CD14-positive monocyte (primary cell): ENCODE measurements around the gene GNG10. TPM values are rescaled to one million over a fixed set of nuclear protein-coding genes. Genes with fewer than 3 reads are reported as not detected.

Source experiments
- DNase-seq, 3 donors: peaks; one replicate each; pipeline ENCODE4 v3.0.0-alpha.2; 2011 to 2022
- H2AFZ ChIP-seq: 2 replicates; pipeline ENCODE4 v1.6.0; 2012; ENCODE audit warnings: mild to moderate bottlenecking, low read depth, low read length, inconsistent platforms; ENCODE audit not compliant: insufficient read depth, poor library complexity, severe bottlenecking
- H3K27ac ChIP-seq, 2 donors: 1 replicate in 1 of 2; 2 replicates in 1 of 2; pipeline ENCODE4 v1.5.1; 2012 to 2013; ENCODE audit warnings: low read length in 2 of 2, control low read depth in 1 of 2, inconsistent platforms in 1 of 2, low read depth in 1 of 2, mild to moderate bottlenecking in 1 of 2
- H3K27me3 ChIP-seq, 2 donors: one replicate each; pipeline versions ENCODE4 v1.6.0 to v1.6.1; 2011 to 2013; ENCODE audit warnings: low read length in 2 of 2; ENCODE audit not compliant: control insufficient read depth in 2 of 2, insufficient read depth in 2 of 2
- H3K36me3 ChIP-seq, 2 donors: replicated peaks in 1 of 2; 1 replicate in 1 of 2; 2 replicates in 1 of 2; pipeline versions ENCODE4 v1.5.1 to v1.6.1; 2012 to 2013; ENCODE audit warnings: low read length in 2 of 2, control low read depth in 1 of 2, inconsistent platforms in 1 of 2, mild to moderate bottlenecking in 1 of 2; ENCODE audit not compliant: insufficient read depth in 2 of 2, control insufficient read depth in 1 of 2
- H3K4me1 ChIP-seq, 2 donors: 1 replicate in 1 of 2; 2 replicates in 1 of 2; pipeline versions ENCODE4 v1.5.1 to v1.6.1; 2012 to 2013; ENCODE audit warnings: low read length in 2 of 2, control low read depth in 1 of 2, inconsistent platforms in 1 of 2, mild to moderate bottlenecking in 1 of 2, moderate library complexity in 1 of 2; ENCODE audit not compliant: insufficient read depth in 2 of 2, control insufficient read depth in 1 of 2
- H3K4me2 ChIP-seq: replicated peaks from 2 replicates; pipeline ENCODE3; 2012; ENCODE audit warnings: low read length, moderate library complexity, mild to moderate bottlenecking; ENCODE audit not compliant: poor library complexity, severe bottlenecking; ENCODE audit errors: extremely low read depth
- H3K4me3 ChIP-seq, 3 experiments: fragments of 200-600 bp in 1 of 3; sonication (generic) in 1 of 3; replicated peaks in 1 of 3; 1 replicate in 2 of 3; 2 replicates in 1 of 3; pipeline ENCODE4 v1.5.1; 2011 to 2013; ENCODE audit warnings: low read length in 3 of 3, mild to moderate bottlenecking in 3 of 3, control low read depth in 2 of 3, low read depth in 2 of 3, inconsistent platforms in 1 of 3, moderate library complexity in 1 of 3
- H3K79me2 ChIP-seq: 2 replicates; pipeline ENCODE4 v1.6.0; 2012; ENCODE audit warnings: mild to moderate bottlenecking, control low read depth, inconsistent platforms, low read length, moderate library complexity; ENCODE audit not compliant: insufficient read depth
- H3K9ac ChIP-seq: 2 replicates; pipeline ENCODE4 v1.6.0; 2017; ENCODE audit warnings: low read length, mild to moderate bottlenecking; ENCODE audit not compliant: insufficient read depth, poor library complexity, severe bottlenecking
- H3K9me3 ChIP-seq, 2 donors: replicated peaks in 1 of 2; 1 replicate in 1 of 2; 2 replicates in 1 of 2; pipeline versions ENCODE4 v1.5.1 to v1.6.1; 2012 to 2013; ENCODE audit warnings: low read length in 2 of 2, control low read depth in 1 of 2; ENCODE audit not compliant: control insufficient read depth in 1 of 2, insufficient read depth in 1 of 2
- H4K20me1 ChIP-seq: 2 replicates; pipeline ENCODE4 v1.6.0; 2012; ENCODE audit warnings: mild to moderate bottlenecking, low read length, control low read depth, moderate library complexity; ENCODE audit not compliant: insufficient read depth
- H3K27ac Mint-ChIP-seq, 7 donors: one replicate each; pipeline ENCODE4 v1.8.0; 2020; ENCODE audit warnings: mild to moderate bottlenecking in 7 of 7, mixed read lengths in 7 of 7, moderate library complexity in 6 of 7, inconsistent platforms in 2 of 7
- H3K27me3 Mint-ChIP-seq, 3 donors: one replicate each; pipeline ENCODE4 v1.8.0; 2021 to 2022; ENCODE audit warnings: low read depth in 3 of 3, mild to moderate bottlenecking in 3 of 3, mixed read lengths in 3 of 3, moderate library complexity in 3 of 3, inconsistent platforms in 1 of 3
- H3K36me3 Mint-ChIP-seq, 2 donors: one replicate each; pipeline ENCODE4 v1.8.0; 2020; ENCODE audit warnings: mixed read lengths in 2 of 2, inconsistent platforms in 1 of 2, mild to moderate bottlenecking in 1 of 2
- H3K4me1 Mint-ChIP-seq: one replicate; pipeline ENCODE4 v1.8.0; 2020; ENCODE audit warnings: mild to moderate bottlenecking, mixed read lengths
- H3K4me3 Mint-ChIP-seq, 2 donors: one replicate each; pipeline ENCODE4 v1.8.0; 2020; ENCODE audit warnings: mild to moderate bottlenecking in 2 of 2, mixed read lengths in 2 of 2, moderate library complexity in 1 of 2
- H3K9me3 Mint-ChIP-seq, 7 donors: one replicate each; pipeline ENCODE4 v1.8.0; 2020 to 2022; ENCODE audit warnings: mixed read lengths in 7 of 7, mild to moderate bottlenecking in 6 of 7, moderate library complexity in 6 of 7, inconsistent platforms in 2 of 7
- CTCF ChIP-seq: fragments of 200-600 bp; IDR thresholded peaks from one replicate; pipeline ENCODE4 v1.8.0; 2022; ENCODE audit warnings: antibody characterized with exemption, mild to moderate bottlenecking
- WGBS: methylation state at CpG from one replicate; pipeline ENCODE4 v1.1.5; 2013; ENCODE audit warnings: missing lambda C conversion rate; ENCODE audit not compliant: insufficient coverage; 5-methylcytosine and 5-hydroxymethylcytosine counted together
- intact Hi-C, 2 donors: fragments of 100-400 bp; cut with micrococcal nuclease; formaldehyde crosslinking; loops; one replicate each; pipeline versions ENCODE4 v1.15.0 to v1.15.1; 2023
- polyA plus RNA-seq, 3 donors: library from polyadenylated mRNA; depleted of rRNA in 1 of 3; unstranded in 2 of 3; stranded (reverse) in 1 of 3; fragments of 300-500 nt in 2 of 3; fragments of >200 nt in 1 of 3; fragmentation: Illumina TruSeq in 2 of 3; gene quantifications; 1 replicate in 2 of 3; 2 replicates in 1 of 3; pipeline ENCODE4 v1.2.3, GENCODE V29; 2012 to 2021

The GNG10 gene
- polyA plus RNA-seq, 3 donors: 42.9 to 84.1 (median 67.9) TPM

DNA sequence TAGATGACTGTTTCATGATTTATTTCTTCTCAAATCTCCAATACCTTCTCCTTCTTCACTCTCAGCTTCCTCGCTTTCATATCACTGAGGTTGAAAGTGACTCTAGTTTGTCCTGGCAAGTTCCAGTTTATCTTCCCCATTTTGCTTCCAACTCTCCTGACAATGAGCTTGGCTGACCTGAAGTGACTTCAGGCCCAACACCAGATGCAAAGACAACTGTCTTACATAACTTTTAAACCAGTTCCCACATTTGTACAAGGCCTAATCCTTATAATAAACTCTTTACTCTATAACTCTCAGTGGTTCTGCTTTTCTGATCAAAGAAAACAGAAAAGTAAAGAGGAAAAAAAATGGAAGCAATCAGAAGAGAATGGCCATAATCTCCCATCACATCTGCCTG, 22.0 kb downstream of the GNG10 start:
- Histone ChIP-seq H3K9me3 (no peaks in the 10 kb centered on the region), H3K79me2 (no peaks in the 10 kb centered on the region), H4K20me1 (no peaks in the 10 kb centered on the region), H2AFZ (no peak overlapping the region), H3K27ac (no peak overlapping the region), H3K4me2 (no peak overlapping the region), H3K4me1 (no peaks in the 10 kb centered on the region), H3K4me3 (no peak overlapping the region), H3K36me3 (peaks cover 3 to 15% of the 10 kb centered on the region in 2 donors), H3K27me3 (no peaks in the 10 kb centered on the region), H3K9ac (no peak overlapping the region)
- peaks cover 0 to 3% (median 0%) of the 10 kb centered on the region in 7 donors for H3K9me3 Mint-ChIP-seq
- no peak overlapping the region for H3K4me3 Mint-ChIP-seq
- 91% methylated on average over 1 of the region's 1 CpG for WGBS
- H3K27ac Mint-ChIP-seq: no peak overlapping the region
- peaks cover 5 to 12% of the 10 kb centered on the region in 2 donors for H3K36me3 Mint-ChIP-seq
- no peaks in the 10 kb centered on the region for H3K4me1 Mint-ChIP-seq
- no peak for TF ChIP-seq CTCF
- H3K27me3 Mint-ChIP-seq: peaks cover 0 to 2% (median 0%) of the 10 kb centered on the region in 3 donors
- no peak for DNase-seq
- intact Hi-C loops: no loop called here

GRCh38 chr9:111691672-111692329, 30.4 kb downstream of the GNG10 start:
- Histone ChIP-seq H3K4me3 (no peak overlapping the region), H3K36me3 (no peaks in the 10 kb centered on the region), H3K27ac (no peak overlapping the region), H4K20me1 (no peaks in the 10 kb centered on the region), H2AFZ (no peak overlapping the region), H3K9ac (no peak overlapping the region), H3K79me2 (no peaks in the 10 kb centered on the region), H3K4me1 (no peaks in the 10 kb centered on the region), H3K9me3 (no peaks in the 10 kb centered on the region), H3K4me2 (no peak overlapping the region), H3K27me3 (no peaks in the 10 kb centered on the region)
- Mint-ChIP-seq H3K4me1 (peaks cover 6% of the 10 kb centered on the region), H3K36me3 (no peaks in the 10 kb centered on the region), H3K27me3 (peaks cover 0 to 2% (median 0%) of the 10 kb centered on the region in 3 donors), H3K9me3 (no peaks in the 10 kb centered on the region), H3K27ac (no peak overlapping the region), H3K4me3 (no peak overlapping the region)
- no CpG with 5 or more reads among the region's 5 CpGs for WGBS
- DNase-seq: no peak
- intact Hi-C loops: no loop called here
- TF ChIP-seq CTCF: peak; percentile 12
